DND-41 (cell line): ENCODE data around the gene FARSA.

Experiments
- CTCF ChIP-seq: IDR thresholded peaks from 2 replicates; pipeline ENCODE4 v1.5.1; 2012; ENCODE audit warnings: borderline replicate concordance, low read length, moderate library complexity, mild to moderate bottlenecking; ENCODE audit not compliant: poor library complexity, severe bottlenecking; ENCODE audit errors: extremely low read depth
- EZH2 ChIP-seq: IDR thresholded peaks from 3 replicates; pipeline ENCODE4 v1.6.1; 2012; ENCODE audit warnings: borderline replicate concordance, low read depth, mild to moderate bottlenecking, moderate library complexity, low read length, inconsistent platforms; ENCODE audit not compliant: severe bottlenecking

GRCh38 chr19:12924621-12925310 lies 8.7 kb downstream of the FARSA start:
- TF ChIP-seq CTCF (no peak), EZH2 (no peak)
